Measurements from ENCODE around the gene PSMB10. TPM values are rescaled to one million over a fixed set of nuclear protein-coding genes. Genes with fewer than 3 reads are reported as not detected.

The PSMB10 gene
- total RNA-seq, 1 donor from 2014 or later: 36.6 TPM

- no peak for DNase-seq (ENCODE audit: low read depth)
- TF ChIP-seq CTCF (IDR thresholded peaks at IDR 0.05; ENCODE audit: insufficient read depth, low read length, poor library complexity, severe bottlenecking): no peak
- H3K27me3 ChIP-seq (ENCODE audit: control insufficient read depth, insufficient read depth, low read length): no peaks in the 10 kb centered on the region
Measured at GRCh38 chr16:67967958-67968399, 31.3 kb upstream of the PSMB10 start.

GRCh38 chr16:67967183-67967957, 30.7 kb upstream of the PSMB10 start:
- H3K36me3 ChIP-seq (ENCODE audit: control insufficient read depth, insufficient read depth, low read length): no peaks in the 10 kb centered on the region

More at GRCh38 chr16:67967958-67968399, 31.3 kb upstream of the PSMB10 start:
- no peaks in the 10 kb centered on the region for H3K36me3 ChIP-seq (ENCODE audit: control insufficient read depth, insufficient read depth, low read length)
- H3K4me3 ChIP-seq (ENCODE audit: low read depth, low read length): peak overlapping the region; percentile 92

GRCh38 chr16:67966549-67967182, 30.0 kb upstream of the PSMB10 start:
- DNase-seq (ENCODE audit: low read depth): no peak
- peak overlapping the region; percentile 92 for H3K4me3 ChIP-seq (ENCODE audit: low read depth, low read length)
- H3K36me3 ChIP-seq (ENCODE audit: control insufficient read depth, insufficient read depth, low read length): no peaks in the 10 kb centered on the region
- no peak for TF ChIP-seq CTCF (IDR thresholded peaks at IDR 0.05; ENCODE audit: insufficient read depth, low read length, poor library complexity, severe bottlenecking)
- H3K27me3 ChIP-seq (ENCODE audit: control insufficient read depth, insufficient read depth, low read length): no peaks in the 10 kb centered on the region

More at GRCh38 chr16:67967183-67967957, 30.7 kb upstream of the PSMB10 start:
- peak overlapping the region; percentile 92 for H3K4me3 ChIP-seq (ENCODE audit: low read depth, low read length)
- H3K27me3 ChIP-seq (ENCODE audit: control insufficient read depth, insufficient read depth, low read length): no peaks in the 10 kb centered on the region
- no peak for TF ChIP-seq CTCF (IDR thresholded peaks at IDR 0.05; ENCODE audit: insufficient read depth, low read length, poor library complexity, severe bottlenecking)
- DNase-seq (ENCODE audit: low read depth): no peak

GRCh38 chr16:67965668-67966548, 29.3 kb upstream of the PSMB10 start:
- DNase-seq (ENCODE audit: low read depth): no peak
- no peak overlapping the region for H3K4me3 ChIP-seq (ENCODE audit: low read depth, low read length)

More at GRCh38 chr16:67965668-67966548, 29.3 kb upstream of the PSMB10 start:
- Histone ChIP-seq H3K36me3 (ENCODE audit: control insufficient read depth, insufficient read depth, low read length) (no peaks in the 10 kb centered on the region), H3K27me3 (ENCODE audit: control insufficient read depth, insufficient read depth, low read length) (no peaks in the 10 kb centered on the region)
- no peak for TF ChIP-seq CTCF (IDR thresholded peaks at IDR 0.05; ENCODE audit: insufficient read depth, low read length, poor library complexity, severe bottlenecking)
